Psoas muscle (tissue), 8 donors: Measurements from ENCODE around the gene CACNA2D1. TPM values are rescaled to one million over a fixed set of nuclear protein-coding genes. Genes with fewer than 3 reads are reported as not detected.
A peak's percentile ranks its signal among the peaks of the same experiment; 100 is the strongest.

Source experiments
- ATAC-seq, 4 donors: fragments of 200-7000 bp; cut with Tn5 transposase; one replicate each; pipeline ENCODE4 v1.9.1; 2020; ENCODE audit warnings: moderate library complexity in 3 of 4, mild to moderate bottlenecking in 2 of 4
- DNase-seq, 2 donors: peaks; one replicate each; pipeline ENCODE4 v3.0.0-alpha.2; 2020
- H3K27ac ChIP-seq: fragments of 200-600 bp; one replicate; pipeline ENCODE4 v1.8.0; 2022
- H3K27me3 ChIP-seq, 3 donors: fragments of 200-600 bp in 1 of 3; one replicate each; pipeline versions ENCODE4 v1.6.1 to v1.8.0; 2013 to 2022; ENCODE audit warnings: low read length in 2 of 3, mild to moderate bottlenecking in 2 of 3, moderate library complexity in 1 of 3; ENCODE audit not compliant: insufficient read depth in 3 of 3
- H3K36me3 ChIP-seq, 2 donors: fragments of 200-600 bp in 1 of 2; one replicate each; pipeline versions ENCODE4 v1.6.1 to v1.8.0; 2013 to 2022; ENCODE audit warnings: low read depth in 1 of 2, mild to moderate bottlenecking in 1 of 2, moderate library complexity in 1 of 2; ENCODE audit not compliant: insufficient read depth in 1 of 2
- H3K4me1 ChIP-seq: fragments of 200-600 bp; one replicate; pipeline ENCODE4 v1.8.0; 2022
- H3K4me3 ChIP-seq: fragments of 200-600 bp; one replicate; pipeline ENCODE4 v1.8.0; 2022; ENCODE audit warnings: mild to moderate bottlenecking
- H3K9me3 ChIP-seq: fragments of 200-600 bp; one replicate; pipeline ENCODE4 v1.8.0; 2022
- WGBS, 3 donors: extraction: QIAGEN DNeasy Blood & Tissue Kit; methylation state at CpG; one replicate each; pipeline versions ENCODE4 v1.1.6 to v1.1.7; 2013; 5-methylcytosine and 5-hydroxymethylcytosine counted together
- intact Hi-C, 2 donors: fragments of 100-400 bp; cut with DNase I; formaldehyde crosslinking; loops; one replicate each; pipeline versions ENCODE4 v1.11.0 to v1.14.2; 2022
- polyA plus RNA-seq, 3 donors: library from polyadenylated mRNA; stranded (reverse); fragments of 200-250 nt; gene quantifications; one replicate each; pipeline ENCODE4 v1.2.3, GENCODE V29; 2013
- total RNA-seq, 4 donors: library from RNA; stranded (reverse); fragmentation: NEBNext Ultra II Directional in 2 of 4; extraction: Animal tissue kit (Norgen Biotek cat#: 25700) in 2 of 4; gene quantifications; one replicate each; pipeline versions ENCODE4 v1.2.1 to v1.2.4, GENCODE V29; 2021 to 2023
- TF ChIP-seq, protein P1 (sequence below): fragments of 200-600 bp; IDR thresholded peaks from one replicate; pipeline ENCODE4 v1.8.0; 2022; ENCODE audit warnings: antibody characterized with exemption
- donor health status: healthy with polysubstance abuse.
- donor health status: DM: no; HTN: no; CAD: no; lungs with moderate emphysema.
- donor health status: Bipolar disorder and iron deficiency.
- donor health status: healthy.
- donor health status: DM: yes; HTN: yes; CAD: no.
- donor health status: DM: no; HTN: no; CAD: no.
- donor health status: DM: no; HTN: no; CAD: no.
- donor health status: DM: yes; HTN: yes; CAD: no.

CACNA2D1 gene
- total and polyA plus RNA-seq, 7 donors = 10.2 to 167 (median 97.5) TPM

DNA sequence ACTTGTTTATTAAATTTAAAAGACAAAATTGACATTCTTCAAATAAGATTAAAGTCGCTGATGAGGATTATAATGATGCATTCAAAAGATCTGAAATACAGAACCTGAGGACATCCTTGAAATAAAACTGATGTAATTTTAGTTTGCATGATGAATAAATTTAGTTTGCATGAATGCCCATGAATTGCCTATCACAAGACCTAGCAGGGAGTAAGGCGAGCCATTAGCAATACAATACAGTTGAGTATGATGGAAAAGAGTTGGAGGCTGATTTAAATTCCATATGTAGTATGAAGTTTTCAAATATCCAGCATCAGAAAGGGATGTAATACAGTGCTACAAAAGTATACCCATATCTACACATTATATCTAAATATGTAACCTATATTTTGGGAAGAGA, 321.3 kb downstream of the CACNA2D1 start:
- H3K27ac ChIP-seq = no peak overlapping the region
- peaks cover 8% of the 10 kb centered on the region for H3K9me3 ChIP-seq
- 90 to 94% (median 92%) methylated on average over 2 of the region's 2 CpGs for WGBS, 3 donors
- H3K27me3 ChIP-seq = no peaks in the 10 kb centered on the region
- H3K4me1 ChIP-seq = peaks cover 3% of the 10 kb centered on the region
- ATAC-seq (no peak), DNase-seq (no peak)
- H3K36me3 ChIP-seq = peaks cover 0 to 3% of the 10 kb centered on the region in 2 donors
- TF ChIP-seq, protein P1, sequence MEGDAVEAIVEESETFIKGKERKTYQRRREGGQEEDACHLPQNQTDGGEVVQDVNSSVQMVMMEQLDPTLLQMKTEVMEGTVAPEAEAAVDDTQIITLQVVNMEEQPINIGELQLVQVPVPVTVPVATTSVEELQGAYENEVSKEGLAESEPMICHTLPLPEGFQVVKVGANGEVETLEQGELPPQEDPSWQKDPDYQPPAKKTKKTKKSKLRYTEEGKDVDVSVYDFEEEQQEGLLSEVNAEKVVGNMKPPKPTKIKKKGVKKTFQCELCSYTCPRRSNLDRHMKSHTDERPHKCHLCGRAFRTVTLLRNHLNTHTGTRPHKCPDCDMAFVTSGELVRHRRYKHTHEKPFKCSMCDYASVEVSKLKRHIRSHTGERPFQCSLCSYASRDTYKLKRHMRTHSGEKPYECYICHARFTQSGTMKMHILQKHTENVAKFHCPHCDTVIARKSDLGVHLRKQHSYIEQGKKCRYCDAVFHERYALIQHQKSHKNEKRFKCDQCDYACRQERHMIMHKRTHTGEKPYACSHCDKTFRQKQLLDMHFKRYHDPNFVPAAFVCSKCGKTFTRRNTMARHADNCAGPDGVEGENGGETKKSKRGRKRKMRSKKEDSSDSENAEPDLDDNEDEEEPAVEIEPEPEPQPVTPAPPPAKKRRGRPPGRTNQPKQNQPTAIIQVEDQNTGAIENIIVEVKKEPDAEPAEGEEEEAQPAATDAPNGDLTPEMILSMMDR = no peak
- intact Hi-C loops = no loop called here
- no peak overlapping the region for H3K4me3 ChIP-seq

- Histone ChIP-seq H3K4me1 (peaks cover 10% of the 10 kb centered on the region), H3K36me3 (peaks cover 0 to 6% of the 10 kb centered on the region in 2 donors), H3K27ac (no peak overlapping the region), H3K9me3 (no peaks in the 10 kb centered on the region), H3K27me3 (no peaks in the 10 kb centered on the region), H3K4me3 (no peak overlapping the region)
- 90 to 95% (median 94%) methylated on average over 6 of the region's 6 CpGs for WGBS, 3 donors
- intact Hi-C loops = no loop called here
- ATAC-seq (no peak), DNase-seq (no peak)
- TF ChIP-seq, protein P1 = no peak
These were observed 329.3 kb downstream of the CACNA2D1 start for GRCh38 chr7:82114237-82114636.

GRCh38 chr7:82110146-82110840, 333.3 kb downstream of the CACNA2D1 start:
- H3K36me3 ChIP-seq = no peaks in the 10 kb centered on the region
- H3K27ac ChIP-seq = no peak overlapping the region
- intact Hi-C loops = no loop called here
- H3K9me3 ChIP-seq = no peaks in the 10 kb centered on the region
- 89 to 96% (median 92%) methylated on average over 8 of the region's 8 CpGs for WGBS, 3 donors
- H3K27me3 ChIP-seq = no peaks in the 10 kb centered on the region
- DNase-seq = no peak
- peaks cover 10% of the 10 kb centered on the region for H3K4me1 ChIP-seq
- no peak overlapping the region for H3K4me3 ChIP-seq
- ATAC-seq = no peak
- TF ChIP-seq, protein P1 = no peak

DNA sequence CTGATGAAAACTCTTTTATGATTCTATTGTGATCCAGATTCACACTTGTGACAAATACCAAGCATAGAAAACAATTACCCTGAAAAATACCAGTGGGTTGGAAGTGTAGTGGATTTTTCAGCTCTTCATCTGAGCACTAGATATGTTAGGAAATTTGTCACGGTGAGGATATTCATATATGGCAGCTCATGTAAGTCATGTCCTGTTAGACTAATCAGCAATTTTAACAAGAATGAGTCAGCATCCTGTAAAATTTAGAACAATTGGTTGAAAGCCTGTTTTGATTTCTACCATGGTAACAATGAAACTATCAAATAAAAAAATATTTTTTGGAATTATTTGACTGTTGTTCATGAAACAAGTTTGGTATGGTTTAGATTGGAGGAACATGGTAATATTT, 334.3 kb downstream of the CACNA2D1 start:
- no peaks in the 10 kb centered on the region for H3K36me3 ChIP-seq
- H3K9me3 ChIP-seq = no peaks in the 10 kb centered on the region
- intact Hi-C loops = no loop called here
- ATAC-seq (peak in 2 of 4 donors; percentile 41 to 47), DNase-seq (no peak)
- H3K4me1 ChIP-seq = peaks cover 10% of the 10 kb centered on the region
- 58 to 61% (median 58%) methylated on average over 1 of the region's 1 CpG for WGBS, 3 donors
- H3K27ac ChIP-seq = no peak overlapping the region
- TF ChIP-seq, protein P1 = no peak
- no peaks in the 10 kb centered on the region for H3K27me3 ChIP-seq
- H3K4me3 ChIP-seq = no peak overlapping the region

DNA sequence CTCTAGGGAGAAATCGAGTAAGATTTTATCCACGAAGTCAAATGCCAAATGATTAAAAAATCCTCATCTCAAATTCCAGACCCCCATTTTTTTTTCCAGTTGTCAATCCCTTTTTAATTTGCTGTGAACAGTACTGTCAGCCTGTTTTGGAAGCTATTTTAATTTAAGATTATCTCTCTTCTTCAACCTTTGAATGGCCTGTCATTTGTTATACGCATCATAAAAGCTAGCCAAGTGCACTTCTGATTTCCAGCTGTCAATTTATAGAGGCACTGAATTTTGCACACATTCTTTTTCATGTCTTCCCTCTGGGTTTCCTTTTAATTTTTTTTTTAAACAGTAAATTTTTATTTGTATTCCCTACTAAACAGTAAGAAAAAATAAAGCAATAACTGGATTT, 337.4 kb downstream of the CACNA2D1 start:
- intact Hi-C loops = no loop called here
- H3K27ac ChIP-seq = no peak overlapping the region
- no peaks in the 10 kb centered on the region for H3K36me3 ChIP-seq
- 47 to 74% (median 52%) methylated on average over 3 of the region's 3 CpGs for WGBS, 3 donors
- ATAC-seq (no peak), DNase-seq (no peak)
- TF ChIP-seq, protein P1 = no peak
- peaks cover 5% of the 10 kb centered on the region for H3K4me1 ChIP-seq
- no peak overlapping the region for H3K4me3 ChIP-seq
- H3K27me3 ChIP-seq = no peaks in the 10 kb centered on the region
- H3K9me3 ChIP-seq = no peaks in the 10 kb centered on the region
